ENCODE measurements around the gene TRPM3.

GRCh38 chr9:70971723-70972122, 149.7 kb downstream of the TRPM3 start:
- no peak for TF ChIP-seq POLR2AphosphoS5 (IDR thresholded peaks at IDR 0.05; ENCODE audit: borderline replicate concordance, low read depth, low read length)
- TF ChIP-seq EZH2 (IDR thresholded peaks at IDR 0.05), result no peak
